WTC11 (cell line): Measurements from ENCODE around the gene ADCY1. TPM values are rescaled to one million over a fixed set of nuclear protein-coding genes. Genes with fewer than 3 reads are reported as not detected.

ENCODE experiments used
- ATAC-seq: fragments of 200-7000 bp; cut with Tn5 transposase; 2 replicates; pipeline ENCODE4 v1.10.0; 2021; ENCODE audit warnings: mild to moderate bottlenecking, moderate library complexity
- CTCF ChIA-PET: fragments of 300-600 bp; sonication (Branson Sonifier 250); formaldehyde crosslinking; loops from one replicate; lab custom pipeline; 2021; ENCODE audit warnings: antibody characterized with exemption; lab: Charles Lee
- POLR2A ChIA-PET: fragments of 350-600 bp; sonication (Branson Sonifier 250); formaldehyde crosslinking; loops from one replicate; lab custom pipeline; 2021; ENCODE audit warnings: antibody characterized with exemption; lab: Charles Lee
- DNase-seq: peaks from one replicate; pipeline ENCODE4 v3.0.0; 2021; ENCODE audit warnings: low spot score
- H3K27ac Mint-ChIP-seq: 2 replicates; pipeline ENCODE4 v1.8.0; 2021; ENCODE audit warnings: mixed read lengths
- H3K27me3 Mint-ChIP-seq: 2 replicates; pipeline ENCODE4 v1.8.0; 2021; ENCODE audit warnings: low read depth, mild to moderate bottlenecking, moderate library complexity, mixed read lengths
- H3K36me3 Mint-ChIP-seq: 2 replicates; pipeline ENCODE4 v1.8.0; 2021; ENCODE audit warnings: mixed read lengths
- H3K4me1 Mint-ChIP-seq: 2 replicates; pipeline ENCODE4 v1.8.0; 2022; ENCODE audit warnings: mixed read lengths
- H3K4me3 Mint-ChIP-seq: 2 replicates; pipeline ENCODE4 v1.8.0; 2021; ENCODE audit warnings: mild to moderate bottlenecking, moderate library complexity, mixed read lengths
- H3K9me3 Mint-ChIP-seq: 2 replicates; pipeline ENCODE4 v1.8.0; 2021; ENCODE audit warnings: mixed read lengths
- ATF1 ChIP-seq: sonication (generic); formaldehyde crosslinking; IDR thresholded peaks from 2 replicates; pipeline ENCODE4 v1.8.1; 2023; ENCODE audit warnings: mild to moderate bottlenecking, moderate library complexity, missing genetic modification reagents
- CREM ChIP-seq: sonication (generic); formaldehyde crosslinking; IDR thresholded peaks from 2 replicates; pipeline ENCODE4 v1.8.1; 2022; ENCODE audit warnings: mild to moderate bottlenecking, missing genetic modification reagents, moderate library complexity
- ESRRA ChIP-seq: sonication (generic); formaldehyde crosslinking; IDR thresholded peaks from 2 replicates; pipeline ENCODE4 v1.8.1; 2022; ENCODE audit warnings: mild to moderate bottlenecking, missing genetic modification reagents, borderline replicate concordance
- GTF2I ChIP-seq: fragments of 250-450 bp; sonication (Bioruptor Pico); conservative IDR thresholded peaks from 2 replicates; pipeline ENCODE4 v1.4.0; 2021; ENCODE audit warnings: mild to moderate bottlenecking
- JUN ChIP-seq: sonication (generic); formaldehyde crosslinking; IDR thresholded peaks from 2 replicates; pipeline ENCODE4 v1.8.0; 2023; ENCODE audit warnings: mild to moderate bottlenecking, missing genetic modification reagents
- RELA ChIP-seq: sonication (generic); formaldehyde crosslinking; IDR thresholded peaks from 2 replicates; pipeline ENCODE4 v1.8.1; 2022; ENCODE audit warnings: missing genetic modification reagents, mild to moderate bottlenecking, borderline replicate concordance
- RORB ChIP-seq: fragments of 250-450 bp; sonication (Bioruptor Pico); IDR thresholded peaks from 2 replicates; pipeline ENCODE4 v1.9.0; 2021; ENCODE audit warnings: mild to moderate bottlenecking
- SP1 ChIP-seq: sonication (generic); formaldehyde crosslinking; conservative IDR thresholded peaks from 2 replicates; pipeline ENCODE4 v1.8.1; 2022; ENCODE audit warnings: missing genetic modification reagents
- TCF7 ChIP-seq: sonication (generic); formaldehyde crosslinking; IDR thresholded peaks from 2 replicates; pipeline ENCODE4 v1.8.0; 2022; ENCODE audit warnings: mild to moderate bottlenecking, low read depth, missing genetic modification reagents, moderate library complexity
- ZBTB21 ChIP-seq: sonication (generic); formaldehyde crosslinking; IDR thresholded peaks from 2 replicates; pipeline ENCODE4 v1.8.1; 2023; ENCODE audit warnings: mild to moderate bottlenecking, missing genetic modification reagents, borderline replicate concordance
- ZNF219 ChIP-seq: sonication (generic); formaldehyde crosslinking; IDR thresholded peaks from 2 replicates; pipeline ENCODE4 v1.8.0; 2023; ENCODE audit warnings: missing genetic modification reagents, mild to moderate bottlenecking, borderline replicate concordance
- ZNF423 ChIP-seq: fragments of 250-450 bp; sonication (Bioruptor Pico); IDR thresholded peaks from 2 replicates; pipeline ENCODE4 v2.1.2; 2022; ENCODE audit warnings: mild to moderate bottlenecking, moderate library complexity
- ZNF532 ChIP-seq: fragments of 250-450 bp; sonication (Bioruptor Pico); IDR thresholded peaks from 2 replicates; pipeline ENCODE4 v1.9.0; 2021; ENCODE audit warnings: mild to moderate bottlenecking, borderline replicate concordance
- total RNA-seq: library from RNA; stranded (reverse); gene quantifications from 3 replicates; pipeline ENCODE4 v1.2.3, GENCODE V29; 2021
- TF ChIP-seq, protein P1 (sequence below): sonication (generic); formaldehyde crosslinking; IDR thresholded peaks from 2 replicates; pipeline ENCODE4 v1.8.0; 2023; ENCODE audit warnings: missing genetic modification reagents
- TF ChIP-seq, protein P2 (sequence below): sonication (generic); formaldehyde crosslinking; IDR thresholded peaks from 2 replicates; pipeline ENCODE4 v1.8.0; 2022; ENCODE audit warnings: mild to moderate bottlenecking, missing genetic modification reagents
- TF ChIP-seq, protein P3 (sequence below): sonication (generic); formaldehyde crosslinking; IDR thresholded peaks from 2 replicates; pipeline ENCODE4 v1.8.1; 2022; ENCODE audit warnings: low read depth, missing genetic modification reagents, borderline replicate concordance
- TF ChIP-seq, protein P4 (sequence below): sonication (generic); formaldehyde crosslinking; IDR thresholded peaks from 2 replicates; pipeline ENCODE4 v1.8.1; 2022; ENCODE audit warnings: missing genetic modification reagents, borderline replicate concordance
- TF ChIP-seq, protein P5 (sequence below): sonication (generic); formaldehyde crosslinking; IDR thresholded peaks from 2 replicates; pipeline ENCODE4 v1.8.0; 2023; ENCODE audit warnings: mild to moderate bottlenecking, missing genetic modification reagents

Gene ADCY1
- total RNA-seq, 1 experiment from 2014 or later, result 29.0 TPM

DNA sequence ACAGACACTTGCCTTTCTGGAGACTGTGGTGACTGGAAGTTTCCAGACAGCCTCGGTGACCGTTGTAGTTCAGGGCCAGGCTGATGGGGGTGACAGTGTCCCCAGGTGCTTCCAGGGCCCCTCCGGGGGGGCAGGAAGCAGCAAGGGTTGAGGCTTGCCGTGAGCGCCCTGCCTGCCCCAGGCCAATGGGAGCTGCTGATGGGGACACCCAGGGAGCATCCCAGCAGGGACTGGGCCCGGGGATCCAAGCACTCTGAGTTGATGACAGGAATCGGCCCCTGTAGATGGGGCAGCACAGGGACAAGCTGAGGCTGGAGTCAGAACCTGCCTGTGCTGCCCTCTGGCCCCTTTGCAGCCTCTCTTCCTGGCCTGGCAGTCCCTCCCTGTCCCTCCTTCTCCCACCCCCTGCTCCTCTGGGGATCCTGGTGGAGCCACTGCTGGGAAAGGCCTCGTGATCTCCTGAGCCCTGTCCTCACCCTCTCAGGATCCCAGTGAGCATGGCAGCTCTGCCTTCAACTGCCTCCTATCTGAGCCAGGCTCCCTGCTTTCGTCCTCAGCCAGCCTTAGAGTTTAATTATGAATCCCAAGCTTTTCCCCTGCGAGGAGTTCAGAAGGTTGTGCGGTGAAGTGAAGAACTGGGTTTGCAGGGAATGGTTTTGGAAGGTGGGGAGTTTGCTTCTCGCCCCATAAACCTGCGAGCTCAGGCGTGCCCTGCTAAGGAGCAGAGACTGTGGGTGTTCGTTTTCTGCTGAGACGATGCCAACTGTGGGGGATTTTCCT, 84.7 kb downstream of the ADCY1 start (continued):
- no peak for TF ChIP-seq ZBTB21
- TF ChIP-seq GTF2I, result no peak
- TF ChIP-seq, protein P1, sequence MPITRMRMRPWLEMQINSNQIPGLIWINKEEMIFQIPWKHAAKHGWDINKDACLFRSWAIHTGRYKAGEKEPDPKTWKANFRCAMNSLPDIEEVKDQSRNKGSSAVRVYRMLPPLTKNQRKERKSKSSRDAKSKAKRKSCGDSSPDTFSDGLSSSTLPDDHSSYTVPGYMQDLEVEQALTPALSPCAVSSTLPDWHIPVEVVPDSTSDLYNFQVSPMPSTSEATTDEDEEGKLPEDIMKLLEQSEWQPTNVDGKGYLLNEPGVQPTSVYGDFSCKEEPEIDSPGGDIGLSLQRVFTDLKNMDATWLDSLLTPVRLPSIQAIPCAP (CRISPR knock-in tag), result no peak
- no peak for TF ChIP-seq SP1 (CRISPR knock-in tag)
- TF ChIP-seq, protein P2, sequence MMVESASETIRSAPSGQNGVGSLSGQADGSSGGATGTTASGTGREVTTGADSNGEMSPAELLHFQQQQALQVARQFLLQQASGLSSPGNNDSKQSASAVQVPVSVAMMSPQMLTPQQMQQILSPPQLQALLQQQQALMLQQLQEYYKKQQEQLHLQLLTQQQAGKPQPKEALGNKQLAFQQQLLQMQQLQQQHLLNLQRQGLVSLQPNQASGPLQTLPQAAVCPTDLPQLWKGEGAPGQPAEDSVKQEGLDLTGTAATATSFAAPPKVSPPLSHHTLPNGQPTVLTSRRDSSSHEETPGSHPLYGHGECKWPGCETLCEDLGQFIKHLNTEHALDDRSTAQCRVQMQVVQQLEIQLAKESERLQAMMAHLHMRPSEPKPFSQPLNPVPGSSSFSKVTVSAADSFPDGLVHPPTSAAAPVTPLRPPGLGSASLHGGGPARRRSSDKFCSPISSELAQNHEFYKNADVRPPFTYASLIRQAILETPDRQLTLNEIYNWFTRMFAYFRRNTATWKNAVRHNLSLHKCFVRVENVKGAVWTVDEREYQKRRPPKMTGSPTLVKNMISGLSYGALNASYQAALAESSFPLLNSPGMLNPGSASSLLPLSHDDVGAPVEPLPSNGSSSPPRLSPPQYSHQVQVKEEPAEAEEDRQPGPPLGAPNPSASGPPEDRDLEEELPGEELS (CRISPR knock-in tag), result no peak
- TF ChIP-seq CREM (CRISPR knock-in tag), result no peak
- TF ChIP-seq RELA, result no peak
- no peak for TF ChIP-seq ZNF423
- TF ChIP-seq, protein P3, sequence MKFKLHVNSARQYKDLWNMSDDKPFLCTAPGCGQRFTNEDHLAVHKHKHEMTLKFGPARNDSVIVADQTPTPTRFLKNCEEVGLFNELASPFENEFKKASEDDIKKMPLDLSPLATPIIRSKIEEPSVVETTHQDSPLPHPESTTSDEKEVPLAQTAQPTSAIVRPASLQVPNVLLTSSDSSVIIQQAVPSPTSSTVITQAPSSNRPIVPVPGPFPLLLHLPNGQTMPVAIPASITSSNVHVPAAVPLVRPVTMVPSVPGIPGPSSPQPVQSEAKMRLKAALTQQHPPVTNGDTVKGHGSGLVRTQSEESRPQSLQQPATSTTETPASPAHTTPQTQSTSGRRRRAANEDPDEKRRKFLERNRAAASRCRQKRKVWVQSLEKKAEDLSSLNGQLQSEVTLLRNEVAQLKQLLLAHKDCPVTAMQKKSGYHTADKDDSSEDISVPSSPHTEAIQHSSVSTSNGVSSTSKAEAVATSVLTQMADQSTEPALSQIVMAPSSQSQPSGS (CRISPR knock-in tag), result no peak
- TF ChIP-seq ESRRA (CRISPR knock-in tag), result no peak
- TF ChIP-seq, protein P4, sequence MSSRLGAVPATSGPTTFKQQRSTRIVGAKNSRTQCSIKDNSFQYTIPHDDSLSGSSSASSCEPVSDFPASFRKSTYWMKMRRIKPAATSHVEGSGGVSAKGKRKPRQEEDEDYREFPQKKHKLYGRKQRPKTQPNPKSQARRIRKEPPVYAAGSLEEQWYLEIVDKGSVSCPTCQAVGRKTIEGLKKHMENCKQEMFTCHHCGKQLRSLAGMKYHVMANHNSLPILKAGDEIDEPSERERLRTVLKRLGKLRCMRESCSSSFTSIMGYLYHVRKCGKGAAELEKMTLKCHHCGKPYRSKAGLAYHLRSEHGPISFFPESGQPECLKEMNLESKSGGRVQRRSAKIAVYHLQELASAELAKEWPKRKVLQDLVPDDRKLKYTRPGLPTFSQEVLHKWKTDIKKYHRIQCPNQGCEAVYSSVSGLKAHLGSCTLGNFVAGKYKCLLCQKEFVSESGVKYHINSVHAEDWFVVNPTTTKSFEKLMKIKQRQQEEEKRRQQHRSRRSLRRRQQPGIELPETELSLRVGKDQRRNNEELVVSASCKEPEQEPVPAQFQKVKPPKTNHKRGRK (CRISPR knock-in tag), result no peak

DNA sequence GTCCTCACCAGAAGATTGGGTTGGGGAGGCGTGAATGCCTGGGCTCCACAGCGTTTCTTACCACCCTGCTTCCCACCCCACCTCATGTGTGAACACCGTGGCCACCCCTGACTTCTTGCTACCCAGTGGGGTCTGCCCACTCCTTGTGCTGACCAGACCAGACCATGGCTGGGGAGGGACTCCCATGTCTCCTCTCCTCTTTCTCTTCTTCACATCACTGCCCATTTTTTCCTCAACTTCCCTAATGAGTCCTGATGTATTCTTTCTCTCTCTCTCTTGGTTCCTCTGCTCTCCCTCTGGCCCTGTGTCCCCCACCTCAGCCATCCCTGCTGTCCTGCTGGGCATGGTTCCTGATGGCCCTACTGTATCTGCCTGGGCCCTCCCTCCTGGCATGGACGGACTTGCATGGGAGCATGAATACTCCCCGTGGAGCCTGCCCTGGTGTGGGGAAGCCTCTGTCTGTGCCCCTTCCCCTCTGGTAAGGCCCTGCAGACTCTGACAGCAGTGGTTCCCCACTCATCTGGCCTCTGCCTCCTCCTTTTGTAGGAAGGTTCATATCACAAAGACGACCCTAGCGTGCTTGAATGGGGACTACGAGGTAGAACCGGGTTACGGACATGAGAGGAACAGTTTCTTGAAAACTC, 85.5 kb downstream of the ADCY1 start:
- H3K4me1 Mint-ChIP-seq, result no peaks in the 10 kb centered on the region
- 0 out of 2 replicates have a peak overlapping the region, but pooled peaks have one; percentile 27 for H3K27ac Mint-ChIP-seq
- no peaks in the 10 kb centered on the region for H3K9me3 Mint-ChIP-seq
- peaks cover 5% of the 10 kb centered on the region for H3K36me3 Mint-ChIP-seq
- ChIA-PET CTCF (no interaction called here), POLR2A (no interaction called here)
- no peak for ATAC-seq
- TF ChIP-seq ZNF219 (CRISPR knock-in tag) (no peak), TCF7 (CRISPR knock-in tag) (no peak), ATF1 (no peak), RORB (CRISPR knock-in tag) (no peak), JUN (CRISPR knock-in tag) (no peak), ZNF532 (CRISPR knock-in tag) (no peak)
- TF ChIP-seq, protein P5, sequence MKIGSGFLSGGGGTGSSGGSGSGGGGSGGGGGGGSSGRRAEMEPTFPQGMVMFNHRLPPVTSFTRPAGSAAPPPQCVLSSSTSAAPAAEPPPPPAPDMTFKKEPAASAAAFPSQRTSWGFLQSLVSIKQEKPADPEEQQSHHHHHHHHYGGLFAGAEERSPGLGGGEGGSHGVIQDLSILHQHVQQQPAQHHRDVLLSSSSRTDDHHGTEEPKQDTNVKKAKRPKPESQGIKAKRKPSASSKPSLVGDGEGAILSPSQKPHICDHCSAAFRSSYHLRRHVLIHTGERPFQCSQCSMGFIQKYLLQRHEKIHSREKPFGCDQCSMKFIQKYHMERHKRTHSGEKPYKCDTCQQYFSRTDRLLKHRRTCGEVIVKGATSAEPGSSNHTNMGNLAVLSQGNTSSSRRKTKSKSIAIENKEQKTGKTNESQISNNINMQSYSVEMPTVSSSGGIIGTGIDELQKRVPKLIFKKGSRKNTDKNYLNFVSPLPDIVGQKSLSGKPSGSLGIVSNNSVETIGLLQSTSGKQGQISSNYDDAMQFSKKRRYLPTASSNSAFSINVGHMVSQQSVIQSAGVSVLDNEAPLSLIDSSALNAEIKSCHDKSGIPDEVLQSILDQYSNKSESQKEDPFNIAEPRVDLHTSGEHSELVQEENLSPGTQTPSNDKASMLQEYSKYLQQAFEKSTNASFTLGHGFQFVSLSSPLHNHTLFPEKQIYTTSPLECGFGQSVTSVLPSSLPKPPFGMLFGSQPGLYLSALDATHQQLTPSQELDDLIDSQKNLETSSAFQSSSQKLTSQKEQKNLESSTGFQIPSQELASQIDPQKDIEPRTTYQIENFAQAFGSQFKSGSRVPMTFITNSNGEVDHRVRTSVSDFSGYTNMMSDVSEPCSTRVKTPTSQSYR (CRISPR knock-in tag), result no peak
- TF ChIP-seq, protein P4 (CRISPR knock-in tag), result no peak
- H3K4me3 Mint-ChIP-seq, result no peak overlapping the region
- DNase-seq, result no peak
- H3K27me3 Mint-ChIP-seq, result no peaks in the 10 kb centered on the region
